ENCODE measurements around the gene ELMOD1. TPM values are rescaled to one million over a fixed set of nuclear protein-coding genes. Genes with fewer than 3 reads are reported as not detected.

Gene ELMOD1
- total RNA-seq, 1 experiment from 2014 or later: 0.03 TPM

DNA sequence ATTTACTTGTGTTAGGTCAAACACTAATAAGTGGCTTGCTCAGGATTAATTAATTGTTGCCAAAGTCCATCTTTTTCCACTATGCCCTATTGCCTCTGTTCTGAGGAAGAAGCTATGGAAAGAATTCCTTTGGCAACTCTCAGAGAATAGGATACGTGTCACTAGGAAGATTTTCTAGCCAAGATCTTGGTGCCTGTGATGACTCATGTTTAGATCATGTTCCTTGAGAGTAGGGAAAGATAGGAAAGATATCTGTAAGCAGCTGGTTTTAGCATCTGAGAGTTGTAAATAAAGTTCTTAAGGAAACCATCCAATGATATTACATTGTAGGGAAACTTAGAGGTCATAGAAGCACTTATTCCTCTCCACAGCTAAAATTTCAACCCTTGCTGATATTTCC, 105.2 kb downstream of the ELMOD1 start:
- peak overlapping the region; percentile 65 for H3K27ac ChIP-seq
- H3K4me3 ChIP-seq: no peak overlapping the region
- peaks cover 12% of the 10 kb centered on the region for H3K4me1 ChIP-seq (replicated peaks)
- peak in 1 of 2 experiments; percentile 72 for DNase-seq (ENCODE audit: low read depth in 1 of 2, low spot score in 2 of 2)
- no peaks in the 10 kb centered on the region for H3K27me3 ChIP-seq (replicated peaks)
- no peaks in the 10 kb centered on the region for H3K36me3 ChIP-seq
- H3K9me3 ChIP-seq (replicated peaks): no peaks in the 10 kb centered on the region

DNA sequence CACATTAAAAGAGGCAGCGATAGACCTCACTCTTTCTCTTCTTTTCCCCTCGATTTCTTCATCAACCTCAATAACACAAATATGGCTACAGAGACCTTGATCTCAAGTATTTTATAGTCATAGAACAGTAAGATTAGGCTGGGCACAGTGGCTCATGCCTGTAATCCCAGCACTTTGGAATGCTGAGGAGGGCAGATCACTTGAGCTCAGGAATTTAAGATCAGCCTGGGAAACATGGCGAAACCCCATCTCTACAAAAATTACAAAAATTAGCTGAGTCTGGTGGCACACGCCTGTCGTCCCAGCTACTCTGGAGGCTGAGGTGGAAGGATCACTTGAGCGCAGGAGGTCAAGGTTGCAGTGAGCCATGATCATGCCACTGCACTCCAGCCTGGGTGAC, 106.3 kb downstream of the ELMOD1 start:
- H3K4me1 ChIP-seq (replicated peaks): peaks cover 14% of the 10 kb centered on the region

DNA sequence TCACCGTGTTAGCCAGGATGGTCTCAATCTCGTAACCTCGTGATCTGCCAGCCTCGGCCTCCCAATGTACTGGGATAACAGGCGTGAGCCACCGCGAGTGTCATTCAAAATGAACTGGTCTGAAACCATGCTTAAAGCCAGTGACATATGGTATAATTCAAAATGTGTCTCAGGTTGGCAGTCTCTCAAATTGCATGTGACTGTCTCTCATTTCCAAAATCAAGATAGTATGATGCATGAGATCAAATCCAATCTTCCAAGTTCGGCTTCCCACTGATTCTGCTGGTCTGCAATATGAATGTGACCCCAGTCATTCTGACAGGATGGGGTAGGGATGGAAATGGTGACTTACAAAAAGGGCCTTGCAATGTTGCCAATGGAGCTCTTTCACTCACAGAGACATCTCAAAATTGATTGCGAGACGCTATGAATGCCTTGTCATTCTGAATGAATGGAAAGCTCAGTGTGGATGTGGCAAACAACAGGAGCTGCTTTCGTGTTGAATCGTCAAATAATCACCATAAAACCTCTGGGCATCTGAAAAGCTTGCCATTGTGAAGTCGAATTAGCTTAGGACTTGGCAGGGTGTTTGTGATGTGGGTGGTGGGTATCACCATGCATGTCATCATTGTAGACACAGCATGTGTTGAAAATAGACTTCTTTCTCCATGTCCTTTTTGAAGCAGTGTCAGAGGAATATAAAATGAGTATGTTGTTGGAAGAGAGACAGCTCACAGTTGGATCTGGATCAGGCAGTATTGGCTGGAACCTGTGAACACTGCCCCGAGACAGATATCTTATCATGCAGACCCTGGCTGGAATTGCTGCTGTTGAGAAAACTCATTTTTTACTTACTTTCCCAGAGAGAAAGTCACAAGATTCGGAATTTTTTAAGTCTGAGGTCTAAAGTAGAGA, 108.7 kb downstream of the ELMOD1 start:
- Histone ChIP-seq H3K27ac (no peak overlapping the region), H3K4me3 (no peak overlapping the region), H3K9me3 (replicated peaks) (no peaks in the 10 kb centered on the region), H3K4me1 (replicated peaks) (peaks cover 36% of the 10 kb centered on the region), H3K27me3 (replicated peaks) (no peaks in the 10 kb centered on the region), H3K36me3 (no peaks in the 10 kb centered on the region)
- no peak for DNase-seq (ENCODE audit: low read depth in 1 of 2, low spot score in 2 of 2)

More for the DNA sequence above, 106.3 kb downstream of the ELMOD1 start:
- H3K9me3 ChIP-seq (replicated peaks): no peaks in the 10 kb centered on the region
- no peak overlapping the region for H3K27ac ChIP-seq
- no peak overlapping the region for H3K4me3 ChIP-seq
- H3K36me3 ChIP-seq: no peaks in the 10 kb centered on the region
- H3K27me3 ChIP-seq (replicated peaks): no peaks in the 10 kb centered on the region
- no peak for DNase-seq (ENCODE audit: low read depth in 1 of 2, low spot score in 2 of 2)

DNA sequence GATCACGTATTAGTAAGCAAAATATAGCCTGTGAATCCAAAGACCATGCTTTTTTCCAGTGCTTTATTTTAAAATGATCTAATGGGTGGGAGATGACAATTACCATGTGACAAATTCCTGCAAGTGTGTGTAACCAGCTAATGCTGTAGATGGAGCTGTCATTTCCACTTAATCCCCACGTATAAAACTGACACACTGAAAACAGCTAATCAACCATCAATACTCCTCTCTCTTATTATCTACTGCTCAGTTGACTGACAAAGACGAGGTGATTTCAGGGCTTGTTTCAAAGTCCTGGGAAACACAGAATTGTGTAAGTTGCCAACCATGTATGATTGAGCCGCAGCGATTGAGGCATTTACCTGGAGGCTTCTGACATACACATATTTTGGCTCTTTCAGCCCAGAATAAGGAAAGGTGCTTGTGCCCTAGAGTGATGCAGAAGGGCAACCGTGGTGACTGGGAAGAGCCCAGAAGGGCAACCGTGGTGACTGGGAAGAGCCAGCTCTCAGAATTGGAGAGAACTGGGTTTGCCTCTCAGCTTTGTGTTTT, 111.2 kb downstream of the ELMOD1 start:
- no peak for DNase-seq (ENCODE audit: low read depth in 1 of 2, low spot score in 2 of 2)

DNA sequence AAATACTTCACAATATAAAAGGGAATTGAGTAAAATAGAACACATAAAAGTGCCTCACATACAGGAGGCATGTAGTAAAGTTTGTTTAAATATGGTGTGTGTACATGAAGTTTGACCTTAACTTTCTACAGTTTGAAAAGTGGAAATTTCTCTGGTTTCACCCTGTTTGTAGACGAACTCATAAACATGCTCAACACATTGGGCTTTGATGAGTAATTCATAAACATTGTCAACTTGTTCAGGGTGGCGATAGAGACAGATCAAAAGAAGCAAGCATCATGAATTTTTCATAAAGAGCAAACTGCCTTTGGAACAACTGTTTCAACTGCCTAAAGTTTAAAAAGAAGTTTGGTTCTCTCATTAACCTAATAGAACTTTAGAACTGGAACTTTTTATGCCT, 111.8 kb downstream of the ELMOD1 start:
- Histone ChIP-seq H3K4me3 (no peak overlapping the region), H3K36me3 (no peaks in the 10 kb centered on the region), H3K4me1 (replicated peaks) (peaks cover 31% of the 10 kb centered on the region), H3K9me3 (replicated peaks) (no peaks in the 10 kb centered on the region), H3K27me3 (replicated peaks) (no peaks in the 10 kb centered on the region), H3K27ac (peak overlapping the region; percentile 21; the same call in 1 of the 2 replicates)
- DNase-seq (ENCODE audit: low read depth in 1 of 2, low spot score in 2 of 2): peak in 1 of 2 experiments; percentile 16

More for the DNA sequence above, 111.2 kb downstream of the ELMOD1 start:
- H3K4me3 ChIP-seq: no peak overlapping the region
- no peaks in the 10 kb centered on the region for H3K9me3 ChIP-seq (replicated peaks)
- no peaks in the 10 kb centered on the region for H3K36me3 ChIP-seq
- H3K27ac ChIP-seq: 0 out of 2 replicates have a peak overlapping the region, but pooled peaks have one; percentile 21
- peaks cover 31% of the 10 kb centered on the region for H3K4me1 ChIP-seq (replicated peaks)
- H3K27me3 ChIP-seq (replicated peaks): no peaks in the 10 kb centered on the region

DNA sequence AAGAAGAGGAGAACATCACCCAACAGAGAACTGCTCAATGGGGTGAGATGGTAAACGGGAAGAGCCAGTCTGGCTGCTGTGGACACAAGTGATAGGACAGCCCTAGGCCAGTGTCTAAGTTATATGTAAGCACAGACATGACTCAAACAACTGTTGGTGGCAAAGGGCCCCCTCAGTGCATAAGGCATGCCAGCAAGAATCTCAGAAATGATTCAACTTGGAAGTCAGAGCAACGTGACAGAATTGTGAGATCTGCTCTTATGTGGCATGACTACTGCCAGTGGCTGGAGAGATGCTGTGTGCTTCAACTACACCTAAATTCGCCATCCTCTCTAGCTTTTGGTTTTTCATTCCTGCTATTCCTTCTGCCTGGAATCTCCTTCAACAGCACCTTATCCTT, 113.5 kb downstream of the ELMOD1 start:
- H3K36me3 ChIP-seq: no peaks in the 10 kb centered on the region
- H3K27ac ChIP-seq: peak overlapping the region; percentile 60
- DNase-seq (ENCODE audit: low read depth in 1 of 2, low spot score in 2 of 2): peak; percentile 43 to 48
- H3K27me3 ChIP-seq (replicated peaks): no peaks in the 10 kb centered on the region
- H3K4me3 ChIP-seq: no peak overlapping the region
- no peaks in the 10 kb centered on the region for H3K9me3 ChIP-seq (replicated peaks)
- H3K4me1 ChIP-seq (replicated peaks): peaks cover 31% of the 10 kb centered on the region

DNA sequence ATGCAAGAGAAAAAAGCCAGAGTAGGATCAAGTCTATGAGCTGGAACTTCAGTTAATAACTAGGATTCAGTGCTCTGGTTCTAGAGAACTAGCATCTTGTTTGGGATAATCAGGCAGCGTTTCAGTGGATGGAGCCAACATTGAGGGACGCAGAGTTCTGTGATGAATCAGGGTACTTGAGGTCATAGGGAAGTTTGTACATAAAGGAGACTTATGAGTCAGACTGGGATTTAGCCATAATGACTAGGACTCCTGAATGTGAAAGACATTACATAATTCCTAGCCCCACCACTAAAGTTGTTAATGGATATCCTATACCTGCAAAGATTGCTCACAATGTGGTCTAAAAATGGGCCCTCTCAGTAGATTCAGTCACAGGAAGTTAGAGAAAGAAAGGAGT, 114.1 kb downstream of the ELMOD1 start:
- Histone ChIP-seq H3K4me3 (no peak overlapping the region), H3K36me3 (no peaks in the 10 kb centered on the region), H3K27me3 (replicated peaks) (no peaks in the 10 kb centered on the region), H3K9me3 (replicated peaks) (no peaks in the 10 kb centered on the region), H3K4me1 (replicated peaks) (peaks cover 31% of the 10 kb centered on the region), H3K27ac (peak overlapping the region; percentile 60)
- DNase-seq (ENCODE audit: low read depth in 1 of 2, low spot score in 2 of 2): peak; percentile 40

DNA sequence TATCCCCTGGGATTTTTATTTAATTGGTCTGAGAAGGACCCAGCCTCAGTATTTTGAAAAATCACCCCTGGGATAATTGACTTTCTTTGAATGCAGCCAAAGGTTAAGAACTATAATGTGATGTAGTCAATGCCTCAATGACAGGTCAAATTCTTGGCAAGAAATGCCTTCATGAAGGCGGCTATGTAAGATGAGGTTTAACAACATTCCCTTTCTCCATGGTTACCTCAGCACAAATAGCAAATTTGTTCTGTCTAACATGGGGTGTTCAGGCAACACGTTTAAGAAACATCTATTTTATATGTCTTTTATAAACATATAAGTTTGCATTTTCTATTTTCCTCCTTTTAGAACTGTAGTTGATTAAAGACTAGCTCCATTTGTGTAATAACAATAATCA, 115.6 kb downstream of the ELMOD1 start:
- DNase-seq (ENCODE audit: low read depth in 1 of 2, low spot score in 2 of 2): no peak
- Histone ChIP-seq H3K27me3 (replicated peaks) (no peaks in the 10 kb centered on the region), H3K4me3 (no peak overlapping the region), H3K27ac (no peak overlapping the region), H3K9me3 (replicated peaks) (no peaks in the 10 kb centered on the region), H3K4me1 (replicated peaks) (peaks cover 31% of the 10 kb centered on the region), H3K36me3 (no peaks in the 10 kb centered on the region)

DNA sequence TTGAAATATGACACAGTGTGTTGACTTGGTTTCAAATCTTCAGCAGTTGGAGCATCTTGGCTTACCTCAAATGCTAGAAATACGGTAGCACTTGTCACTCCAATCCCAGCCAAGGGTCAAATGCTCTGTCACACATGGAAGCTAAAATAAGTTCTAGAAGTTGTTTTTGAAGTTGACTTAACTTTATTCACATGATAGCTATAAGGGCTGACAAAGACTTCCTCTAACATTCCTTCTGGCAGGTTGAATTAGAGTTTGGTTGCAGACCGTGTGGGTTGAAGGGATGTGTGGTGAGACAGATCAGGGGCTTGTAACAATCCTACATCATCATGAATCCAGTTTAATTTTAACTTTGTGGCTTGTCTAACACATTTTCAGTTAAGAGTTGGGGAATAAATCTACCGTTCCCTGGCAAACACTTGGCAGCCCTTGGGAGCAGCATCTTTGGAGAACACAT, 116.3 kb downstream of the ELMOD1 start:
- no peak for DNase-seq (ENCODE audit: low read depth in 1 of 2, low spot score in 2 of 2)
- H3K4me1 ChIP-seq (replicated peaks): peaks cover 29% of the 10 kb centered on the region

DNA sequence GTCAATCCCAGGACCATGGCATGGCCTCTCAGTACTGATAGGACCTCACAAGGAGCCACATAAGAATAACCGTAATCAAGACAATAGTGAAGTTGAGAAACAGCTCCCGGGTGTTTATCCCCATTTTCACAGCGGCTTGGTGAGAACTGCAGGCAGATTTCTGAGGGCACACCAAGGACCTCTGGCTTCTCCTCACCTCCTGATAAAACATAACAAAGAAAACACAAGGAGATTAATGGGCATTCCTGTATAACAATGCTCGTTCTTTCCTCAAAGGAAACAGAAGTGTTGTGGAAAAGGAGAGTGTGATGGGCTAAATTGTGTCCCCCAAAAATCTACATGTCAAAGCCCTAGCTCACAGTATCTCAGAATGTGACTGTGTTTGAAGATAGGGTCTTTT, 116.9 kb downstream of the ELMOD1 start:
- no peak overlapping the region for H3K27ac ChIP-seq
- no peak overlapping the region for H3K4me3 ChIP-seq
- no peak for DNase-seq (ENCODE audit: low read depth in 1 of 2, low spot score in 2 of 2)
- no peaks in the 10 kb centered on the region for H3K27me3 ChIP-seq (replicated peaks)
- no peaks in the 10 kb centered on the region for H3K36me3 ChIP-seq
- no peaks in the 10 kb centered on the region for H3K9me3 ChIP-seq (replicated peaks)
- peaks cover 23% of the 10 kb centered on the region for H3K4me1 ChIP-seq (replicated peaks)

More for the DNA sequence above, 116.3 kb downstream of the ELMOD1 start:
- Histone ChIP-seq H3K27ac (no peak overlapping the region), H3K4me3 (no peak overlapping the region), H3K27me3 (replicated peaks) (no peaks in the 10 kb centered on the region), H3K36me3 (no peaks in the 10 kb centered on the region), H3K9me3 (replicated peaks) (no peaks in the 10 kb centered on the region)

DNA sequence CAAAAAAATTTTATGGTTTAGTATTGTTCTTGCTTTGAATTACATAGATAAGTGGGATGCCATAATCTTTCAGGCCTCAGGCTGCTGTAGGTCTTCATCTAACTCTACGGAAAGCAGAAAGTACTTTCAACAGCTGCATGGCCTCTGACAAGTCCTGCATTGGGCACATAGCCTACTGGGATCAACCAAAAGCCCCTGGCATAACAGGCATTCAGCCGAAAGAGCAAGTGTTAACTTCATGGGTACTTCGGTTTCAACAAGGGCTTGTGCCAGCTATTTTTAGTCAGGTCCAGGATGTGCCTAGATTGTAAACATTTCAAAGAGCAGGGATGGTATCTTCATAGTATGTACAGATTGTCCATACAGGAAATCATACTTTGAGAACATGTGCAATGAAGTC, 117.8 kb downstream of the ELMOD1 start:
- no peak overlapping the region for H3K27ac ChIP-seq
- H3K36me3 ChIP-seq: no peaks in the 10 kb centered on the region
- H3K4me3 ChIP-seq: no peak overlapping the region
- no peak for DNase-seq (ENCODE audit: low read depth in 1 of 2, low spot score in 2 of 2)
- H3K27me3 ChIP-seq (replicated peaks): no peaks in the 10 kb centered on the region
- H3K9me3 ChIP-seq (replicated peaks): no peaks in the 10 kb centered on the region
- H3K4me1 ChIP-seq (replicated peaks): peaks cover 15% of the 10 kb centered on the region

DNA sequence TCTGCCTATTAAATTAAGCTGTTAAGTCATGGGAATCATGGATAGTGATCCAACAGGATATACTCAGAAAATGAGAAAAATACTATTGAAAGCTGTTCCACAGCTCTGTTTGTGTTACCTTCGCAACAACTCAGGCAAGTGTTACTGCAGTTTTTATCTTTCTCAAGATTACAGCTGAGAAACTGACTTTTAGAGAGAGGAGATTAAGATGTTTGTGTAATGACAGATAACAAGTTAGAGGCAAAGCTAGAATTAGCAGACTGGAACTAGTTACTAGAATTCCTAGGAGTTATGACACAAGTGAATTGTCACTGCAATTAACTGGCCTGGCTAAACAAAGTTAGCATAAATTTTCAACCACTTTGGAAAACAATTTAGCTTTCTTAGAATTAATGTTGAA, 119.4 kb downstream of the ELMOD1 start:
- DNase-seq (ENCODE audit: low read depth in 1 of 2, low spot score in 2 of 2): no peak
- no peaks in the 10 kb centered on the region for H3K27me3 ChIP-seq (replicated peaks)
- H3K4me3 ChIP-seq: no peak overlapping the region
- no peaks in the 10 kb centered on the region for H3K9me3 ChIP-seq (replicated peaks)
- H3K27ac ChIP-seq: no peak overlapping the region
- H3K36me3 ChIP-seq: no peaks in the 10 kb centered on the region
- peaks cover 2% of the 10 kb centered on the region for H3K4me1 ChIP-seq (replicated peaks)

DNA sequence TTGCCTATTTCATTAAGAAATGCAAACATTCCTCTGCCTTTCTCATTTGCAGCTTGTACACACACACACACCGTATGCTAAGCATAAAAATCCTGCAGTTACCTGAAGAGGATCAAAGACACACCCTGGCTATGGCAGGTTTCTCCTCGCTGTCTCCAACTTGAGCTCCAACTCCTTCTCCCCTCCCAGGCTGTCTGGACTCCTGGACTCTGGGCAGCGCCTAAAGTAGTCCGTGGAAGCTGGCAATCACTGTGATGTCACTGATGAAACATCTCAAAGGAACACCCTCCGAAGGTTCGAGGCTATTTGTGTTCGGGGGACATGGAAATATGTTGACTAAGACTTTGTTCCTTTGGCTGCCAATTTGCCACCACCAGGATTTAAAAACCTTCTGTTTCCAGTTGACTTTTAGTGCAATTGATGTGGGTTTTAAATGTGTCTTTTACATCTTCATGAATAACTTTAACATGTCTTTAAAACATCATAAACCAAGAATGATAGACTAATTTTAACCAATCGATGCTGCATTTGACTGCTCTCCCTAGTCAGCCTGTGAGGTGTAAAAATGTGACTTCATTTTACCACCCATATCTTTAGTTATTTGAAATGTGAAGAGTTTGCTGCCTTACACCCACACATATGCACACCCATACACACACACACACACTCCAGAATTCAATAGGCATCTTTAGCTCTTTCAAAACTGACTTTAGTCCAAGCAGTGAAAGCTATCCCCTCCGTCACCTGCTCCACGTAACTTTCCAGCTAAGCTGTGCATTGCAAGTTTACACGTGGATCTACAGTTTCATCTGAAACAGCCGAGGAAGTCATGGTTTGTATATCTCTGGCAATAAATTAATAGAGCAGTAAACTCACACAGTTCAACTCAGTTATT, 121.2 kb downstream of the ELMOD1 start, which contains the start of gene SLN:
SLN (minus strand) TSS at position 196 of the 895 bp plus-strand sequence.
- DNase-seq (ENCODE audit: low read depth in 1 of 2, low spot score in 2 of 2): no peak
- Histone ChIP-seq H3K36me3 (no peaks in the 10 kb centered on the region), H3K27ac (no peak within 1 kb of the TSS), H3K4me1 (replicated peaks) (no peaks in the 10 kb centered on the region), H3K4me3 (no peak within 1 kb of the TSS), H3K27me3 (replicated peaks) (no peaks in the 10 kb centered on the region), H3K9me3 (replicated peaks) (no peaks in the 10 kb centered on the region)

Data from SJSA1 (cell line).